Activated B cell treated with CpG ODN at 0.5 μM for 24 hours (primary cell): ENCODE results near the gene SCUBE3. TPM values are rescaled to one million over a fixed set of nuclear protein-coding genes. Genes with fewer than 3 reads are reported as not detected.

ENCODE experiments used
- ATAC-seq: fragments of 200-7000 bp; cut with Tn5 transposase; one replicate; pipeline ENCODE4 v1.10.0; 2021; ENCODE audit warnings: low read depth, mild to moderate bottlenecking, moderate library complexity
- CTCF ChIA-PET: fragments of 350-600 bp; sonication (Branson Sonifier 250); formaldehyde crosslinking; loops from one replicate; lab custom pipeline; 2021; ENCODE audit warnings: antibody characterized with exemption; lab: Charles Lee
- POLR2A ChIA-PET: fragments of 350-600 bp; sonication (Branson Sonifier 250); formaldehyde crosslinking; loops from one replicate; lab custom pipeline; 2021; ENCODE audit warnings: antibody characterized with exemption; lab: Charles Lee
- DNase-seq: peaks from one replicate; pipeline ENCODE4 v3.0.0; 2022
- H3K27ac Mint-ChIP-seq: one replicate; pipeline ENCODE4 v1.8.0; 2020; ENCODE audit warnings: mixed read lengths
- H3K27me3 Mint-ChIP-seq: one replicate; pipeline ENCODE4 v1.8.0; 2021; ENCODE audit warnings: mixed read lengths
- H3K36me3 Mint-ChIP-seq: one replicate; pipeline ENCODE4 v1.8.0; 2021; ENCODE audit warnings: low read depth, mixed read lengths
- H3K4me1 Mint-ChIP-seq: one replicate; pipeline ENCODE4 v1.8.0; 2021; ENCODE audit warnings: mixed read lengths
- H3K4me3 Mint-ChIP-seq: one replicate; pipeline ENCODE4 v1.8.0; 2020; ENCODE audit warnings: mild to moderate bottlenecking, mixed read lengths
- H3K9me3 Mint-ChIP-seq: one replicate; pipeline ENCODE4 v1.8.0; 2020; ENCODE audit warnings: mixed read lengths
- CTCF ChIP-seq: fragments of 200-600 bp; IDR thresholded peaks from one replicate; pipeline ENCODE4 v1.8.0; 2022; ENCODE audit warnings: antibody characterized with exemption, mild to moderate bottlenecking
- intact Hi-C: fragments of 100-400 bp; cut with micrococcal nuclease; formaldehyde crosslinking; loops from one replicate; pipeline ENCODE4 v1.15.1; 2024
- total RNA-seq: library from RNA; stranded (reverse); gene quantifications from 2 replicates; pipeline ENCODE4 v1.2.3, GENCODE V29; 2022

Gene SCUBE3
- total RNA-seq, 1 donor from 2014 or later: not detected

GRCh38 chr6:35185302-35185681 is 28.5 kb upstream of the SCUBE3 start:
- H3K36me3 Mint-ChIP-seq: no peaks in the 10 kb centered on the region
- no peaks in the 10 kb centered on the region for H3K9me3 Mint-ChIP-seq
- no peak for TF ChIP-seq CTCF
- H3K27me3 Mint-ChIP-seq: peaks cover 31% of the 10 kb centered on the region
- H3K4me1 Mint-ChIP-seq: no peaks in the 10 kb centered on the region
- ATAC-seq (no peak), DNase-seq (no peak)
- POLR2A ChIA-PET: no interaction called here
- no peak overlapping the region for H3K27ac Mint-ChIP-seq
- CTCF ChIA-PET: no interaction called here
- no peak overlapping the region for H3K4me3 Mint-ChIP-seq
- intact Hi-C loops: no loop called here

DNA sequence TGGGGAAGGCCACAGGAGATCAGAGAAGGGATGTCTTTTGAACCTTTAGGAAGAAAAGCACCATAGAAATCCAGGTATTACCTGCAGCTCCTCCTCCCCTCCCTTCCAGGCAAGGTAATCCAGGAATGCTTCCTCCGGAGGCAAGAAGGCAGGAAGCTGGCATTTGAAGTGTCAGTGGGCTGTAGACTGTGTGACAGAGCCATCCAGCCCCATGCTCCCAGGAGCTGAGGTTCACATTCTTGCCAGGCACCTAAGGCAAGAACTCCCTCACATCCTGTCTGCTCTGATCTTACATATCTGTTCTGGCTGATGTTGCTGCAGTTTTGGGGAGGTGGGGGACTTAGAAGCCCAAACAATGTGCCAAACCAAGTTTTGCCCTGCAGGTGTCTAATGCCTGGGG is 27.8 kb upstream of the SCUBE3 start:
- no peak for ATAC-seq
- Mint-ChIP-seq H3K4me3 (no peak overlapping the region), H3K27ac (no peak overlapping the region), H3K4me1 (no peaks in the 10 kb centered on the region), H3K36me3 (no peaks in the 10 kb centered on the region), H3K9me3 (no peaks in the 10 kb centered on the region), H3K27me3 (peaks cover 36% of the 10 kb centered on the region)
- DNase-seq: no peak
- ChIA-PET POLR2A (no interaction called here), CTCF (no interaction called here)
- no peak for TF ChIP-seq CTCF
- intact Hi-C loops: no loop called here

GRCh38 chr6:35186571-35186970 is 27.2 kb upstream of the SCUBE3 start:
- no peak for TF ChIP-seq CTCF
- CTCF ChIA-PET: no interaction called here
- Mint-ChIP-seq H3K36me3 (no peaks in the 10 kb centered on the region), H3K9me3 (no peaks in the 10 kb centered on the region), H3K4me3 (no peak overlapping the region), H3K27me3 (peaks cover 39% of the 10 kb centered on the region), H3K4me1 (no peaks in the 10 kb centered on the region), H3K27ac (no peak overlapping the region)
- intact Hi-C loops: no loop called here
- ATAC-seq: no peak
- DNase-seq: no peak
- POLR2A ChIA-PET: no interaction called here

- ATAC-seq: no peak
- peaks cover 33% of the 10 kb centered on the region for H3K27me3 Mint-ChIP-seq
- CTCF ChIA-PET: no interaction called here
Observed at GRCh38 chr6:35188886-35189285, 24.9 kb upstream of the SCUBE3 start.

DNA sequence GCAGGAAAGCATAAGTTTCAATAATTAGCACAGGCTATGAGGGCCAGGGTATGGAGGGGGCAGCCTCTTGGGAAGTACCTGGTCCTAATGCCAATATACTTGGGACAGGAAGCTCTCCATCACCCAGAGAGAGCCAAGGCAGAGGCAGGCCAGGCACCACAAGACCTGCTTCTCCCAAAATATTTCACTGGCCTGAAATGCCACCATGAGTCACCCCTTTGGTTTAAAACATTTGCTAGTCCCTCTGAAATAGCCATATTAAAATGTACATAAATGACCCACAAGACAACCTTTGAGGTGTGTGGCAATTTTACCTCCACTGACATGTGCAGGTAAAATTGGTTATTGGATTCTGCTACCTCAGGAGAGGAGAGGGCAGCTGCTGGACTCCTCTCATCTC is 23.4 kb upstream of the SCUBE3 start:
- Mint-ChIP-seq H3K9me3 (no peaks in the 10 kb centered on the region), H3K36me3 (no peaks in the 10 kb centered on the region), H3K27me3 (peaks cover 27% of the 10 kb centered on the region), H3K4me3 (no peak overlapping the region), H3K4me1 (no peaks in the 10 kb centered on the region), H3K27ac (no peak overlapping the region)
- TF ChIP-seq CTCF: no peak
- no peak for DNase-seq
- ATAC-seq: no peak
- intact Hi-C loops: no loop called here
- CTCF ChIA-PET: no interaction called here
- POLR2A ChIA-PET: no interaction called here

More at GRCh38 chr6:35188886-35189285, 24.9 kb upstream of the SCUBE3 start:
- POLR2A ChIA-PET: no interaction called here
- Mint-ChIP-seq H3K36me3 (no peaks in the 10 kb centered on the region), H3K9me3 (no peaks in the 10 kb centered on the region), H3K27ac (no peak overlapping the region), H3K4me3 (no peak overlapping the region), H3K4me1 (no peaks in the 10 kb centered on the region)
- no peak for TF ChIP-seq CTCF
- no peak for DNase-seq
- intact Hi-C loops: no loop called here
